H9 (cell line): ENCODE data around the gene APOA1. TPM values are rescaled to one million over a fixed set of nuclear protein-coding genes. Genes with fewer than 3 reads are reported as not detected.

Experiments used
- DNase-seq: peaks from one replicate; pipeline ENCODE4 v3.0.0-alpha.2; 2017
- H2AFZ ChIP-seq: one replicate; pipeline ENCODE4 v1.6.1; 2013; ENCODE audit warnings: mild to moderate bottlenecking, low read length, control low read depth, moderate library complexity
- H2AK5ac ChIP-seq: 2 replicates; pipeline ENCODE4 v1.6.1; 2013; ENCODE audit warnings: low read length, control low read depth, mixed read lengths; ENCODE audit not compliant: insufficient read length
- H2BK120ac ChIP-seq: one replicate; pipeline ENCODE4 v1.6.1; 2013; ENCODE audit warnings: low read depth, mild to moderate bottlenecking, low read length, control low read depth, inconsistent platforms; ENCODE audit not compliant: poor library complexity, severe bottlenecking
- H2BK12ac ChIP-seq: 2 replicates; pipeline ENCODE4 v1.6.1; 2013; ENCODE audit warnings: low read length, control low read depth, mixed read lengths, low read depth; ENCODE audit not compliant: insufficient read length
- H2BK15ac ChIP-seq: 2 replicates; pipeline ENCODE4 v1.6.1; 2013; ENCODE audit warnings: low read depth, low read length, control low read depth
- H2BK20ac ChIP-seq: one replicate; pipeline ENCODE4 v1.6.1; 2013; ENCODE audit warnings: low read depth, mild to moderate bottlenecking, low read length, control low read depth, inconsistent platforms; ENCODE audit not compliant: poor library complexity, severe bottlenecking
- H2BK5ac ChIP-seq: 2 replicates; pipeline ENCODE4 v1.6.1; 2013; ENCODE audit warnings: low read length, control low read depth, mixed read lengths; ENCODE audit not compliant: insufficient read length
- H3K14ac ChIP-seq: 2 replicates; pipeline ENCODE4 v1.6.1; 2013; ENCODE audit warnings: low read length, control low read depth; ENCODE audit not compliant: insufficient read depth
- H3K18ac ChIP-seq: 2 replicates; pipeline ENCODE4 v1.6.1; 2013; ENCODE audit warnings: low read depth, mild to moderate bottlenecking, mixed read lengths, low read length, control low read depth; ENCODE audit not compliant: insufficient read length
- H3K23ac ChIP-seq: 2 replicates; pipeline ENCODE4 v1.6.1; 2013; ENCODE audit warnings: low read length, control low read depth, mixed read lengths, low read depth; ENCODE audit not compliant: insufficient read length
- H3K23me2 ChIP-seq: 2 replicates; pipeline ENCODE4 v1.6.1; 2013; ENCODE audit warnings: low read depth, mild to moderate bottlenecking, mixed read lengths, low read length, control low read depth; ENCODE audit not compliant: insufficient read length, poor library complexity, severe bottlenecking
- H3K27ac ChIP-seq: 2 replicates; pipeline ENCODE4 v1.5.1; 2013; ENCODE audit warnings: low read length, control low read depth, mixed read lengths, low read depth; ENCODE audit not compliant: insufficient read length
- H3K27me3 ChIP-seq: 2 replicates; pipeline ENCODE4 v1.6.1; 2013; ENCODE audit warnings: low read length, control low read depth, inconsistent platforms; ENCODE audit not compliant: insufficient read depth
- H3K4ac ChIP-seq: 2 replicates; pipeline ENCODE4 v1.6.1; 2013; ENCODE audit warnings: low read depth, mild to moderate bottlenecking, control low read depth, inconsistent platforms, low read length, moderate library complexity
- H3K4me1 ChIP-seq: 2 replicates; pipeline ENCODE4 v1.6.1; 2013; ENCODE audit warnings: low read length, control low read depth, inconsistent platforms; ENCODE audit not compliant: insufficient read depth
- H3K4me2 ChIP-seq: 2 replicates; pipeline ENCODE4 v1.6.1; 2013; ENCODE audit warnings: low read length, control low read depth, mixed read lengths; ENCODE audit not compliant: insufficient read length, insufficient read depth
- H3K56ac ChIP-seq: 2 replicates; pipeline ENCODE4 v1.6.1; 2013; ENCODE audit warnings: low read depth, mild to moderate bottlenecking, mixed read lengths, low read length, control low read depth; ENCODE audit not compliant: insufficient read length
- H3K79me1 ChIP-seq: 2 replicates; pipeline ENCODE4 v1.6.1; 2013; ENCODE audit warnings: low read depth, mild to moderate bottlenecking, moderate library complexity, low read length, control low read depth, inconsistent platforms; ENCODE audit not compliant: insufficient read depth, poor library complexity, severe bottlenecking
- H3K79me2 ChIP-seq: 2 replicates; pipeline ENCODE4 v1.6.1; 2013; ENCODE audit warnings: low read length, control low read depth, inconsistent platforms; ENCODE audit not compliant: insufficient read depth
- H3K9ac ChIP-seq: 2 replicates; pipeline ENCODE4 v1.6.1; 2013; ENCODE audit warnings: low read length, control low read depth, mixed read lengths; ENCODE audit not compliant: insufficient read length; ENCODE audit errors: extremely low read depth
- H3K9me3 ChIP-seq: one replicate; pipeline ENCODE4 v1.6.1; 2013; ENCODE audit warnings: low read depth, low read length, inconsistent platforms; ENCODE audit not compliant: control insufficient read depth
- H3T11ph ChIP-seq: one replicate; pipeline ENCODE4 v1.6.1; 2013; ENCODE audit warnings: mild to moderate bottlenecking, low read length, control low read depth, inconsistent platforms
- H4K20me1 ChIP-seq: one replicate; pipeline ENCODE4 v1.6.1; 2013; ENCODE audit not compliant: control insufficient read depth, insufficient read length, insufficient read depth
- H4K5ac ChIP-seq: 2 replicates; pipeline ENCODE4 v1.6.1; 2013; ENCODE audit warnings: low read depth, mild to moderate bottlenecking, mixed read lengths, low read length, control low read depth; ENCODE audit not compliant: insufficient read length
- H4K8ac ChIP-seq: replicated peaks from 2 replicates; pipeline ENCODE4 v1.6.1; 2013; ENCODE audit warnings: low read length, control low read depth, mixed read lengths, low read depth; ENCODE audit not compliant: insufficient read length
- H4K91ac ChIP-seq: 2 replicates; pipeline ENCODE4 v1.6.1; 2013; ENCODE audit warnings: low read depth, mild to moderate bottlenecking, moderate library complexity, mixed read lengths, low read length, control low read depth; ENCODE audit not compliant: insufficient read length
- H3K27ac Mint-ChIP-seq, 3 experiments: 2 replicates in 2 of 3; 3 replicates in 1 of 3; pipeline ENCODE4 v1.8.0; 2020 to 2021; ENCODE audit warnings: mixed read lengths in 3 of 3, mild to moderate bottlenecking in 1 of 3, moderate library complexity in 1 of 3
- H3K27me3 Mint-ChIP-seq: 2 replicates; pipeline ENCODE4 v1.8.0; 2021; ENCODE audit warnings: low read depth, mild to moderate bottlenecking, moderate library complexity, mixed read lengths
- H3K36me3 Mint-ChIP-seq, 3 experiments: 2 replicates in 2 of 3; 3 replicates in 1 of 3; pipeline ENCODE4 v1.8.0; 2020 to 2021; ENCODE audit warnings: low read depth in 3 of 3, mixed read lengths in 3 of 3; ENCODE audit not compliant: insufficient read depth in 1 of 3
- H3K4me1 Mint-ChIP-seq, 2 experiments: 2 replicates each; pipeline ENCODE4 v1.8.0; 2020; ENCODE audit warnings: mixed read lengths in 2 of 2
- H3K4me3 Mint-ChIP-seq, 2 experiments: 2 replicates in 1 of 2; 3 replicates in 1 of 2; pipeline ENCODE4 v1.8.0; 2020 to 2021; ENCODE audit warnings: mild to moderate bottlenecking in 2 of 2, mixed read lengths in 2 of 2, moderate library complexity in 1 of 2
- H3K9me3 Mint-ChIP-seq, 2 experiments: 2 replicates in 1 of 2; 3 replicates in 1 of 2; pipeline ENCODE4 v1.8.0; 2020; ENCODE audit warnings: mild to moderate bottlenecking in 2 of 2, mixed read lengths in 2 of 2, moderate library complexity in 1 of 2
- WGBS: extraction: QIAGEN DNeasy Blood & Tissue Kit; methylation state at CpG from one replicate; pipeline ENCODE4 v1.1.7; 2013; ENCODE audit warnings: missing lambda C conversion rate, low lambda C conversion rate, mixed read lengths; ENCODE audit not compliant: insufficient read length; ENCODE audit errors: extremely low coverage; 5-methylcytosine and 5-hydroxymethylcytosine counted together
- total RNA-seq: library from RNA; stranded (reverse); gene quantifications from 2 replicates; pipeline ENCODE4 v1.2.1, GENCODE V29; 2021
- TF ChIP-seq, protein P1 (sequence below): fragments of 200-600 bp; sonication (generic); conservative IDR thresholded peaks from 3 replicates; pipeline ENCODE4 v1.8.0; 2021; ENCODE audit warnings: antibody characterized with exemption, mild to moderate bottlenecking

APOA1 gene
- total RNA-seq, 1 experiment from 2014 or later: 0.68 TPM

DNA sequence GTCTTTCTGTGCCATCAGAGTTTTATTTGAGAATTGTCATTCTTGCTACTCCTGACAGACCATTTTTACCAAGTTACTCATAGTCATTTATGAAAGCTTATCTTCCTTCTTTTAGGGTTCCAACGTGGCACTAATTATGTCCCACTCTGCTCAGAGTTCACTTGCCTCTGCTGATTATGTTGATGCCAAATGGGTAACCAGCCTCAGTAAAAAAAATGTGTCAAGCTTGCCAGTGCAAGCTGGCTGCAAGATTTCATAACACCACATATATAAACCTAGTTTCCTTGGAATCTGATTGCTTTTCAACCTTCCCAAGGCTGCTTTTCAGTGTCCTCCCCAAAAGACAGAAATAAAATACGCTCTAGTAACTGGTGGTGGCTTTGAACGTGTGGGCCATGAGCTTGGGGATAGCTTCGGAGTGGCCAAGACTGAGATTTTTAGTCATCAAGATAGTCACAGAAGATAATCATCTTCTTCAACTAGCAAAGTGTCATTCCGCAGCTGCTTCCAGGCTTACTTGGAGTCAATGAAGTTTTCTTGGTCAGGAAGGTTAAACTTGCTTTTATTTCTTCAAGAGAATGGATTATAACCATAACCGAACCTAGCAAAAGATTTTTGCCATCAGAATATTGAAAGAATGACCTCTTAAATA is 29.5 kb upstream of the APOA1 start:
- TF ChIP-seq, protein P1, sequence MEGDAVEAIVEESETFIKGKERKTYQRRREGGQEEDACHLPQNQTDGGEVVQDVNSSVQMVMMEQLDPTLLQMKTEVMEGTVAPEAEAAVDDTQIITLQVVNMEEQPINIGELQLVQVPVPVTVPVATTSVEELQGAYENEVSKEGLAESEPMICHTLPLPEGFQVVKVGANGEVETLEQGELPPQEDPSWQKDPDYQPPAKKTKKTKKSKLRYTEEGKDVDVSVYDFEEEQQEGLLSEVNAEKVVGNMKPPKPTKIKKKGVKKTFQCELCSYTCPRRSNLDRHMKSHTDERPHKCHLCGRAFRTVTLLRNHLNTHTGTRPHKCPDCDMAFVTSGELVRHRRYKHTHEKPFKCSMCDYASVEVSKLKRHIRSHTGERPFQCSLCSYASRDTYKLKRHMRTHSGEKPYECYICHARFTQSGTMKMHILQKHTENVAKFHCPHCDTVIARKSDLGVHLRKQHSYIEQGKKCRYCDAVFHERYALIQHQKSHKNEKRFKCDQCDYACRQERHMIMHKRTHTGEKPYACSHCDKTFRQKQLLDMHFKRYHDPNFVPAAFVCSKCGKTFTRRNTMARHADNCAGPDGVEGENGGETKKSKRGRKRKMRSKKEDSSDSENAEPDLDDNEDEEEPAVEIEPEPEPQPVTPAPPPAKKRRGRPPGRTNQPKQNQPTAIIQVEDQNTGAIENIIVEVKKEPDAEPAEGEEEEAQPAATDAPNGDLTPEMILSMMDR: no peak
- H3K4me1 Mint-ChIP-seq: no peaks in the 10 kb centered on the region
- no peak for DNase-seq
- Histone ChIP-seq H2BK15ac (no peak overlapping the region), H3K4me2 (no peak overlapping the region), H3K14ac (no peak overlapping the region), H2BK20ac (no peak overlapping the region), H3K4ac (no peak overlapping the region), H3K27me3 (no peaks in the 10 kb centered on the region), H2BK120ac (no peak overlapping the region), H3K56ac (no peak overlapping the region), H3K79me2 (no peaks in the 10 kb centered on the region), H3K9me3 (no peaks in the 10 kb centered on the region), H3K79me1 (no peaks in the 10 kb centered on the region), H3T11ph (no peak overlapping the region), H2AFZ (no peak overlapping the region), H2BK5ac (no peak overlapping the region), H2BK12ac (no peak overlapping the region), H3K9ac (no peak overlapping the region), H3K23ac (no peak overlapping the region), H4K5ac (no peak overlapping the region), H3K23me2 (no peaks in the 10 kb centered on the region), H3K27ac (no peak overlapping the region), H4K91ac (no peak overlapping the region), H4K20me1 (peaks cover 2% of the 10 kb centered on the region), H2AK5ac (no peak overlapping the region), H4K8ac (no peak overlapping the region), H3K18ac (no peak overlapping the region), H3K4me1 (no peaks in the 10 kb centered on the region)
- H3K9me3 Mint-ChIP-seq: no peaks in the 10 kb centered on the region
- H3K4me3 Mint-ChIP-seq: no peak overlapping the region
- H3K27me3 Mint-ChIP-seq: no peaks in the 10 kb centered on the region
- H3K27ac Mint-ChIP-seq: no peak overlapping the region
- no CpG with 5 or more reads among the region's 6 CpGs for WGBS
- peaks cover 20 to 64% (median 61%) of the 10 kb centered on the region in 3 experiments; a peak in 6 of 7 replicates for H3K36me3 Mint-ChIP-seq
